ENCODE results near the gene VASH2.

GRCh38 chr1:212973899-212974298, 23.6 kb downstream of the VASH2 start:
- TF ChIP-seq CTCF (IDR thresholded peaks at IDR 0.05), result no peak
- no peak for TF ChIP-seq POLR2A (IDR thresholded peaks at IDR 0.05)
- no peak for TF ChIP-seq EP300 (IDR thresholded peaks at IDR 0.05)
